HK-2 (cell line): ENCODE results near the gene EPN1.
A peak's percentile ranks its signal among the peaks of the same experiment; 100 is the strongest.

Experiments
- DNase-seq: peaks from one replicate; pipeline ENCODE4 v3.0.0-alpha.2; 2018; ENCODE audit not compliant: unreplicated experiment

EPN1 gene

DNA sequence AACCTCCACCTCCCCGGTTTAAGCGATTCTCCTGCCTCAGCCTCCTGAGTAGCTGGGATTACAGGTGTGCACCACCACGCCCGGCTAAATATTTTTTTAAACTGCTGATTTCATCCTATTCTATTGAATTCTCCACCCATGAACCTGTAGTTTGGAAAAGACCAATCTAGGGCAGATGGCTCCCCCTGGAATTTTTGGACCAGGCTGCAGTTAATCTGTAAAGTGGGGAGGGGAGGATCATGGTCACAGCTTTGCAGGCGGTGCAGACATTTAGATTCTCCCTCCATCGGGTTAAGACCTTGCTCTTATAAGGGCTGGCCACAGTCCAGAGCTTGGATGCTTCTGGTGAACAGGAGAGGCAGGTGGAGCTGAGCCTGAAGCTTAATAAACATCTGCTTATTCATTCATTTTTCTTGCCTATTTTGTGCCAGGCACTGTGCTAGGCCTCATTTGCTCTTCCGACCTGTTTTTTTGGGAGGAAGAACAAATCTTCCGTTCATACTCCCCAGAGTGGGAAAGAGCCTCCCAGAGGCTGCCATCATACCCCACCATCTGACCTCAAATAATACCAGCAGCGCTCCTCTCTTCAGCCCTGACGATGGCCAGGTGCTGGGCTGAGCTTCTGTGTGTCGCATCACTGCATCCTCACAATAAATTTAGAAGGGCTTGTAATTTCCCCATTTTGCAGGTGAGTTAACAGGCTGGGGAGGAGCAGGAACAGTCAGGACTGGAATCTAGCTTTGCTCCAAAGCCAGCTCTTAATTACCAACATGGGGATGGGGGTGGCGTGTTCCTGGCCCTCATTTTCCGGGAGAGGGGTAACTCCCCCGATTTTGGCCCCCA lies 27.9 kb upstream of the EPN1 start:
- no peak for DNase-seq

DNA sequence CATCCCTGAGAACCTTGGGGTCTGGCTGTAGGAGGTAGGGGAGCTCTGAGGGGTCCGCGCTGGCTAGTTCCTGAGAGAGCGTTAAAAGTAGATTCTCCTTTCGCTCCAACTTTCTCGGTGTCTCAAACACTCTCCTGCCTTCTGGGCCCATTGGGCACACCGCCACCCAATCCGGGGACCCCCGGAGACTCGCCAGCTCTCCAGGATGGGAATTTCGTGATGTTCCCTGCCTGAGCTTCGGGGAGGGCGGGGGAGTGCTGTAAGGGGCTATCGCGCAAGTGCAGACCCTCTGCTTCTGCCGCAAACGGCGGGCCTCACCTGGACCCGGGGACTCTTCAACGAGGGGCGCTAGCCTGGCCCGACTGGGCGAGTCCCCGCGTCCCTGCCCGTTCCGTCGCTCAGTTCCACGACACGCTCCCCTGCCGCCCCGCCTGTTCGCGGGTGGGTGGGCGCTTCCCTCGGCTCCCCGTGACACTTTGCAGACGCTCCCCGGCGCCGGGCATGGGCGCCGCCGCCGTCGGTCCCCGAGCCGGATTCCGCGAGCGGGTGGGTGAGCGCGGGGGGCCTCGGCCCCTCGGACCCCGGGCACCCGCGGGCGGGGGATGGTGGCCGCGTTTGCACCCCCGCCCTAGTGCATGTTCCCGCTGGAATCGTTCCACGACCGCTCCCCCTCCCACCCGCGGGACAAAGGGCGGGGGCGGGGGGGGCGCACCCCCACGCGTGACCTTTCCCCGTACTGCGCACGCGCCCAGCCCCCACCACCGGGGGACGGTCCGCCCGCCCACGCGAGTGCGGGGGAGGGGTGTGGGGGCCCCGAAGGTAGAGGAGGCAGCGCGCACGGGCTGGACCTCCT lies 27.1 kb upstream of the EPN1 start, which contains the start of gene CCDC106:
Gene CCDC106, plus strand, starts transcription at position 481 of the 853 bp plus-strand sequence. CDS start 835 bp downstream, outside the sequence.
- no peak for DNase-seq

DNA sequence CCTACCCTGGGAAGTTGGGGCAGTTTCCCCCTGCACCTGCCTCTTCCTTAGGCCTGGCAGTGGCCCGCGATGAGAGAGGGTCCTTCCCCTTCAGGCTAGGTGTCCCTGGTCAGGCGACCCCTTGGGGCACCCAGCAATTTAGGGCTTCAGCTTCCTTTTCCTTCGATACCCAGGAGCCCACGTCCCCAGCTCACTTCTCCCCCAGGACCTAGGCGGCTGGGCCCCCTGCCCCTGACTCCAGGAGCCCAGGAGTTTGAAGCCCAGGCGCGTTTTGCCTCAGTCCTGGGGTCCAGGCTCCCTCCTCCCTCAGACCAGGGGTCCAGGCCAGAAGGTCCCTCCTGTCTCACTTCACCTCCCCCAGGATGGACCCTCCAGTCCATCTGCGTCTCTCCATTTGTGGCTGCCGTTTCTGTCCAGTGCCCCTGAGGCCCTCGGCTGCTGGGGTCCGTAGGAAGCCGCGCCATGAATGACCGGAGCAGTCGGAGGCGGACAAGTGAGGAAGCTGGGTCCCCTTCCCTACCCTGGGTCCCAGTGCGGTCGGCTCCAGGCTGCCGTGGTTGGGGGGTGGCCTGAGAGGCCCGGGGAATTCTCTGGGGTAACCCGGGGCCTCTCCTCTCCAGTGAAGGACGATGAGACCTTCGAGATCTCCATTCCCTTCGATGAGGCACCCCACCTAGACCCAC lies 26.3 kb upstream of the EPN1 start:
- no peak for DNase-seq

DNA sequence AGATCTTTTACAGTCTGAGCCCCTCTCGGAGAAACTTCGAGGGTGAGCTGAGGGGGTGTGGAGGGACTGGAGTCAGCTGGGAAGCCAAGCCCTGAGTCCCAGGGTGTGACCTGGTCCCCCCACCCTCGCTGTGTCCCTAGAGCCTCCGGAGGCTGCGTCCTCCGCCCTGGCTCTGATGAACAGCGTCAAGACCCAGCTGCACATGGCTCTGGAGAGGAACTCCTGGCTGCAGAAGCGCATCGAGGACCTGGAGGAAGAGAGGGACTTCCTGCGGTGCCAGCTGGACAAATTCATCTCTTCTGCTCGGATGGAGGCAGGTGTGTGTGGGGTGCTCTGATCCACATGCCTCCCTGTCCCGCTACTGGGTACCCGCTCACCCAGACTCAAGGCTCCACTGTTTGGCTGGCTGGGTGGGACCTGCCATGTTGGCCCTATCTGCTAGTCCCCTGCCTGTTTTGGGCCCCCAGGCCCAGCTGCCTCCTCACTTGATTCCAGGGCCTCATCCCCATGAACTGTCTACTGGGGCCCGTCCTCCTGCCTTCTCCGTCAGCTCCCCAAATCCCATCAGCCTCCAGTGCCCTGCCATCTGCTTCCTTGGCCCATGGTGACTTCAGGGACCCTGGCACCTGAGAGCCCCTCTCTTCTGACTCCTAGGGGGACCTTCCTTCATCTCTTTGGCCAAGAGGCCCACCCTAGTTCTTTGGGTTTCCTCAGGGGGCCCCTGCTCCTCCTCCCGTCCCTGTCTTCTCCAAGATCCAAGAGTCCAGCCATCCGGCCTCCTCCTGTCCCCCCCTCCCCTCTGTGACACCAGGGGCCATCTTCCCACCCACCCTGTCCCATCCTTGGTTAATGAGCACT lies 25.5 kb upstream of the EPN1 start:
- no peak for DNase-seq

DNA sequence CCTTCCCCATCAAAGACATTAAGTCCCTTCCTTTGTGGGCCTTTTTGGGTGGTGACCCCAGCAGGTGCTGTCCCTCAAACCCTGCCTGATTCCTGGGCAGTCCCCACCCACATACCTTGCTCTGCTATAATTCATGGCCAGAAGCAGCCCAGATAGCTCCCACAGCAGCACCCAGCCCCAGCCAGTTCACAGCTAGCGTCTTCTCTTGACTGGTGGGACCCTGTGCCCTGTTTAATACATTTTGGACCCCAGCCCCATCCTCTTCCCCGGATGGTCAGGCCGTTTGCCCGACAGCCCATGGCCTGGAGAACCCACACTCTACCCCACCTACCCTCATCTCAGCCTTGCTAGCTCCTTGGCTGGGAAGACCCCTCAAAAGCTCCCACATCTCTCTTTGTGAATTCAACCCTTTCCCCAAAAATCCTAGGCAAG lies 24.9 kb upstream of the EPN1 start:
- no peak for DNase-seq

DNA sequence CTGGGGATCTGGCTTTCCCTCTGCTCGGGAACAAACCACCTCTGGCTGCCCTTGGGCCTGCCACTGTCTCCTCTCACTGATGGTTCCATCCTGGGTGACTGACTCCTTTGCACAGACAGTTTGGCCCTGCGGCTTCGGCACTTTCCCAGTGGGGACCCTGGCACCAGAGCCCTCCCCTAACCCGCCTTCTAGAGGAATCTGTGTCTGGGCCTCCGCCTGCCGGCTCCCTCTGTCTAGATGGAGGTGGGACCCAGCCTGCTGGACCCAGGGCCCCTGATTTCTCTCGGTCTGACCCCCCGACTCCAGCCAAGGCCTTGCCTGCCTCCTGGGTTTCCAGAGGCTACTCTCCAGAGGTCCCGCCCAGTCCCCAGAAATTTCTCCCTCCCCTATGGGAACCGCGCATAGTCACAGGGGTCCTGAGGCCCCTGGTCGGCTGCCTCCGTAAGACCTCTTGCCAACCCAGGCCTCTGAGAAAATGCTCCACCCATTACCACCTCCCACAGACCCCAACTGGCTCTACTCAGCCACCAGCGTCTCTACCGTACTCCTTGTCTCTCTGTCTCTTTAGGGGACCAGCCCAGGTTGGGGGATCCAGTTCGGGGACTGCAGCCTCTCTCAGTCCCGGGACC lies 24.3 kb upstream of the EPN1 start:
- DNase-seq: no peak

DNA sequence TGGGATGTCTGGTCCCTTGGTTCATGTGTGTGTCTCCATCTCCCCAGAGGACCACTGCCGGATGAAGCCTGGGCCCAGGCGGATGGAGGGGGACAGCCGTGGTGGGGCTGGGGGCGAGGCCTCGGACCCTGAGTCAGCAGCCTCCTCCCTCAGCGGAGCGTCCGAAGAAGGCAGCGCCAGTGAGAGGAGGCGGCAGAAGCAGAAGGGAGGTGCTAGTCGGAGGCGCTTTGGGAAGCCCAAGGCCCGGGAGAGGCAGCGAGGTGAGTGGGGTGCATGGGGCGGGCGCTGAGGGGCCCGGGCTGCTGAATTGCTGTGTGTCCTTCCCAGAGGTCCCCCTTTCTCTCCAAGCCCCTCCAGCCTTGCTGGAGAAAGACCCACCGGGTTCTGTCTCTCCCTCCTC lies 23.8 kb upstream of the EPN1 start:
- DNase-seq: no peak

DNA sequence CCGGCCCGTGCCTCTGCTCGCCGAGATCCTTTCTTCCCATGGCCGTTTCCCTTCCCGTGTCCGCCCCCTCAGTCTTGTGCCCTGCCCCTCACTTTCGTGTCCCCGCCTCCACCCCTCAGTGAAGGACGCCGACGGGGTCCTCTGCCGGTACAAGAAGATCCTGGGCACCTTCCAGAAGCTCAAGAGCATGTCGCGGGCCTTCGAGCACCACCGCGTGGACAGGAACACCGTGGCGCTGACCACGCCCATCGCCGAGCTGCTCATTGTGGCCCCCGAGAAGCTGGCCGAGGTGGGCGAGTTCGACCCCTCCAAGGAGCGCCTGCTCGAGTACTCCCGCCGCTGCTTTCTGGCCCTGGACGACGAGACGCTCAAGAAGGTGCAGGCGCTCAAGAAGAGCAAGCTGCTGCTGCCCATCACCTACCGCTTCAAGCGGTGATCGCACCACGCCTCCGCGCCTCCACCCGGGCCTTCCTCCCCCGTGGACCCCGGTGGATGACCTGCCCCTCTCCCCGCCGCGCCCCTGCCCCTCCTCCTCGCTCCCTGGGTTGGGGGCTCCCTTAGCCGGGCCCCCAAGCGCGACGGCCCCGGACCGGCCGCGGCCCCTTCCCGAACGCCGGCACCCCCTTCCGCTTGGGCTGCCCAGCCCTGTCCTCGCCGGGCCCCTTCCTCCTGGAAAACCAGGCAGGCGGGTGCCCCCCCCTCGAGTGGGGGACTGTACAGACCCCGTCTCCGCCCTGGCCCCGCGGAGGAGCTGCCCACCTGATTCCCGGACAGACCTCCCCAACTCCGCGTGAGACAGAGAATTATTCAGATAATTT lies 22.5 kb upstream of the EPN1 start:
- no peak for DNase-seq

DNA sequence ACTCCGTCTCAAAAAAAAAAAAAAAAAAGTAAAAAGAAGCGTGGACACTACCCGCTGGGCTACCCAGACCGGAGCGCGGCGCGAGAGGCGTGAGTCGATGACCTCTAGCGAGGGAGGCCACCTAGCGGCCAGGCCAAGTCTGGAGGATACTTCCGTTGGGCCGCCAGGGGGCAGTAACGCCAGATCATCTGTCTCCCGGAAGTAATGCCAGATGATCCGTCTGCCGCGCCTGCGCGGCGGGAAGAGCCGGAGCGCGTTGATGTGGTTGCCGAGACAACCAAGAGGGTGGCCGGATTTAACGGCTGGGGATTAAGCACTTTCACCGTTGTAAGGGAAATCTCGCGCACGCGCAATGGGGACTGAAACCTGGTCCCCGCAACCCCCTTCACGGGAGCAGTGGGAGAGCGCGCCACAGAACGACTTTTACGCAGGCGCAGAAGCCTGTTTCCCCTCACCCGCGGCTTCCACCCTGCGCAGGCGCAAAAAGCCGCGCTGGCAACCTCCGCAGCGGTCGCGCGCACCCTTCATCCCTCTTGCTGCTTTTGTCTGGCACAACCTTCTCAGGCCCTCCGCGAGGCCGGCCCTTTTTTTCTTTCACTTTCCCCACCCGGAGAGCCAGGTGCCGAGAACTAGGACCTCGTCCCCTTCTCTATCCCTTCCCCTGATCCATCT lies 21.2 kb upstream of the EPN1 start:
- DNase-seq: peak; percentile 99

DNA sequence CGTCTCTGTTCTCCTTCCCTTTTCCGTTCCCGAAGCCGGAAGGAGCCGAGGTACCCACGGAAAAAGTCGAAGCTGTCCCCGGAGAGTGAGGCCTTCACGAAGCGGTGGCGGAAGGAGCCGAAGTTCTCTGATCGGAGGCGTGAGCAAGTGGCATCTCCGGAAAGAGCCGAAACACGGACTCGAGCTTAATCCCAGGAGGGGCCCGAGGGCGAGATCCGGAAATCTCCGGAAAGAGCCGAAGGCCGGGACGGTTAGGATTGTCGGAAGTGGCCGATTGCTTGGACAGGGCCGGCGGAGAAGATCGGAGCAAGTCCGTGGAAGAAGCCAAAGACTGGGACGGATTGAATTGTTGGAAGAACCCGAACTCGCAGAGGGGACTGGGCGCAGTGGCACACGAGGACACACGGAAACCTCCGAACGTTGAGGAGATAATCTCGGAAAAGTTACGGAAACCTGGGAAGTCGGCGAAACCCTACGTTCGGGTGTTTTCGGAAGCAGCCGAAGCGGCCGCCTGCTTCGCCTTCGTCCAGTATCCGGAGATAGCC lies 20.6 kb upstream of the EPN1 start:
- DNase-seq: peak; percentile 100

DNA sequence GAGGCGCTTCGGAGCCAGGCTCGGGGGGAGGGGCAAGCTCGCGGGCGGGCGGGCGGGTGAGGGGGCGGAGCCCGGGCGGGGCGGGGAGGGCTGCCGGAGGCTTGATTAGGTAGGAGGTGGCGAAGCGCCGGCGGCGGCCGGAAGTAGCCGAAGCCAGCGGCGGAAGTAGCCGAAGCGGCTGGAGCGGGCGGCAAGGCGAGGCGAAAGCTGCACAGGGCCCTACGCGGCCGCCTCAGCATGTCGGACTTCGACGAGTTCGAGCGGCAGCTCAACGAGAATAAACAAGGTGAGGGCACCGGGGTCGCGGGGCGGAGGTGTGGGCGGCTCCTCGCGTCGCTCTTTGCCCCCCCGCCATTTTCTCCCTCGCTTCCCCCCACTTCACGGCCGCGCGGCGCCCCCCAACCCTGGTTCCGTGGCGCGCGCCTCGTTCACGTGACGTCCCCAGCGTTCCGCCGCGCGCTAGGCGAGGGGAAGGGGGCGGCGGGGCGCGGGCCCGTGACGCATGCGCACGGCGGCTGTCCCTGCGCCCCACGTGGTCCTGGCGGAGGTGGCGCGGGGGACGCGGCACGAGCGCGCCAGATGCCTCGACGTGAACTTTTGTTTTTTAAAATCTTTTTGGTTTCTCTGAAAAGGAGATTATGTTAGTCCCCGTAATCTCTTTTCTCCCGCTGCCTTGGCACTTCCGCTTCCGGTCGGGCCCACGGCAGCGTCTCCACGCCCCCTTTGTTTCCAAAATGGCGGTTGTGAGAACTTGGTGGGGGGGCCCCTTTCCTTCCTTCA lies 20.0 kb upstream of the EPN1 start, which contains the start of gene U2AF2:
Gene U2AF2, plus strand, starts transcription at position 168 of the 780 bp plus-strand sequence. Its CDS starts 70 bp downstream, at position 238.
- DNase-seq: peak; percentile 99

DNA sequence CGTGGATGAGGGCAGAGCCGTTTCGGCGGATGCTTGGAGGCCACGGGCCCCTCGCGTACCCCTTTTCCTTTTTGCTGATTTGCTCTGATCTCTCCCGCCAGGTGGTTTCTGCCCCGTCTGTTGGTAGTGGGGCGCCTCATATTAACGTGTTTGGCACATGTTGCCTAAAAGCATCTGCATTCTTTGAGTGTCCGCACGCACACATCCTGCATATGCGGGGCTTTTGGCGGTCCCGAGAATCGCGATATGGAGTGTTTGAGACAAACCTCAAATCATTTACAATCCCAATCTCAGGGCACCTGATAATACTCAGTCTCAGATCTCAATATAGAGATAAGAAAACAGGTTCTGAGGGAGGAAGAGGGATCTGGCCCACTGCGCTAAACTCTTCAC lies 19.4 kb upstream of the EPN1 start:
- no peak for DNase-seq

DNA sequence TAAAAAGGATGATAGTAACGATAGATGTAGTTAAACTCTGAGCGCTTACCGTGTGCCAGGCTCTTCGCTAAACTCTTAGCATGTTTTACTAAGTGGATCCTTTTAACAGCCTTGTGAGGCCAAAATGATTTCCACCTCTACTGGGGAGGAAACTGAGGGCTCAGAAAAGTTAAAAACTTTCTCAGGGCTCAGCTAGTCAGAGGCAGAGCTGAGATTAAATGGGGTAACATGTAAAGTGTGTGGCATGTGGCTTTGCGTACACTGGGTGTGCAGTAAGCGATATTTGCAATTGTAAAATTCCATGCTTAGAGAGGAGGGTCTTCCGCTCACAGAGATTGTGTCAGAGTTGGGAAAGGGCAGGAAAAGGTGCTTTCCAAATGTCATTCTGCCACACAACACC lies 18.5 kb upstream of the EPN1 start:
- DNase-seq: no peak

DNA sequence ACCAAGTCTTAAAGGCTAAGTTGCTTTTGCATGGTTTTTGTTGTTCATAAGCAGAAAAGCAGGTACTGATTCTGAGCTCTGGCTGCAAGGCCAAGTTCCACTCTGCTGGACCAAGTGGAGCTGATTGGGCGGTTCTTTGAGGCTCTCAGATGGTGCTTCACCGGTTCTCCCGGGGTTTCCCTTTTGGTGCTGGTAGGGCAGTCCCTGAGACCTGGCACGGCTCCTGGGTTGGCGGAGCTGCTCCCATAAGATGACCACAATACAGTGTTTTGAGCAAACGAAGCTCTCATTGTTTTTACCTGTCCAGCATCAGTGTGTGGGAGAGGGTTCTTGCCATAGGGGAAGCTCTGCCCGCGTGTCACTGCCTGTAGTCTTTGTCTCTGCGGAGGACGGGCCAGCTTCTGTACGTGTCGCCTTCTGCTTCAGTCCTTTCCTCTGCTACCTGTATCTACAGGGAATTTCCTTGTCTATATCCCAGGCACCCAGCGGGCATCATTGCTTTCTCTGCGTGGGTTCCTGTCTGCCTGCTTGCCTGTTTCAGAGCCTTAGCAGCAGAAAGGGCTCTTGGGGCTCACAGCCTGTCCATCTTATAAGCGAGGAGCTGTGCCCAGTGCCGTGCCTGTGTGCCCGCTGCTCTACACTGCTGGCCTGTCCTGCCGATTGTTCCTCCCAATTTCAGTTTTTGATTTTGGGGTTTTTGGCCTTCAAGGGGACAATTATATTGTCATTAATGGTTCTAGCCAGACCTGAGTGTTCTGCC lies 17.9 kb upstream of the EPN1 start:
- DNase-seq: no peak

DNA sequence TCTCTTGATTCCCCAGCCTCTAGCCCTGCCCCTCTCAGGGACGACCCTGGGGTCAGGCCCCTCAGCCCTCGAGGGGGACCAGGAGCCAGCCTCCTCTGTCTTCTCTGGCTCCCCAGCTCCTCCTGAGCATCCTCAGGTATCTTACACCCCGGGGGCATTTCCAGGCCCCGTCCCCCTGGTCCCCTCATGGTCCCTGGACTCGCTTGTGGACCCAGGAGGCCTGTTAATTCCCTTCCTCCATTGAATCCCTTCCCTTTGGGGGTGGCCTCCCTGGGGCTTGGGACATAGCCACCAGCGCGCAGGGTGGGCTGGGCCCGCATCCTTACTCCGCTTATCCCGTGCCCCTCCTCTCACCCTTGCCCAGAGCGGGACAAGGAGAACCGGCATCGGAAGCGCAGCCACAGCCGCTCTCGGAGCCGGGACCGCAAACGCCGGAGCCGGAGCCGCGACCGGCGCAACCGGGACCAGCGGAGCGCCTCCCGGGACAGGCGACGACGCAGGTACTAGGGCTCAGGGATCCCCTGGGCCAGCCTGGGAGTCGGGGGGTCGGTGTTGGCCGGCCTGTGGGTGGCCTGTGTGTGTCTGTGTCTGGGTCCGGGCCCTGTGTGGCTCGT lies 16.1 kb upstream of the EPN1 start:
- DNase-seq: no peak

DNA sequence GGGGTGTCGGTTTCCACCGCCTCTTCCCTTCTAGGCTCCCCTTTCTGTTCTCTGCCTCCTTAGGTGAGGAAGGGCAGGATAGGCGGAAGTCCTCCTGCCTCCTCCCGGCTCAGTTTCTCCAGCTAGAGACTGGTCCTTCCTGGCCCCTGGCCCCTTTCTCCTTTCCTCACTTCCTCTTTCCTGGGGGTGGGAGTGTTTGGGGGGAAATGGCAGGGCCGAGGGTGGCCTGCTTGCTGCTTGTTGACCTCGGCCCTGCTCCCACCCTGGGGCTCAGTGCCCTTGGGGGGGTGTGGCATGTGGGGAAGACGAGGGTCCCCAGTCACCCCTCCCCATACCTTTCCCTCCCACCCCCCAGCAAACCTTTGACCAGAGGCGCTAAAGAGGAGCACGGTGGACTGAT lies 15.2 kb upstream of the EPN1 start:
- no peak for DNase-seq

DNA sequence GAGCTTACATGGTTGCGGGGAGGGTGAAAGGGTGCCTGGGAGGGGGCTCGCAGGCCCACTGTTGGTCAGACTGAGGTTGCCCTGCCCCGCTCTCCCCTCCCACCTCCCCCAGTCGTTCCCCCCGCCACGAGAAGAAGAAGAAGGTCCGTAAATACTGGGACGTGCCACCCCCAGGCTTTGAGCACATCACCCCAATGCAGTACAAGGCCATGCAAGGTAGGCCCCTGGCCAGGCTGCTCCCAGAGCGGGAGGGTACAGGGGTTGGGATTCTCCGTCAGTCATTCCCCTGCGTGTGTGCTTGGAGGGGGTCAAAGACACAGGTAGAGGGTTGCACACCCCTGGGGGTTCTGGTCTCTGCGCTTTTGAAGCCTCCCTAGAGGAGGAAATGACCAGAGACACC lies 14.6 kb upstream of the EPN1 start:
- DNase-seq: no peak
